Stimulated activated CD8-positive, alpha-beta memory T cell treated with anti-CD3 and anti-CD28 coated beads, Interleukin-7, amount 100 ng/mL, for 48 hours (primary cell): ENCODE results near the gene HOPX.
"Not testable (repeated sequence)": the region's sequence is repeated elsewhere in the genome, so short reads cannot be mapped to it uniquely, and the experiment has no call there.

Experiments
- DNase-seq, 2 donors: peaks; one replicate each; pipeline ENCODE4 v3.0.0-alpha.2; 2020; ENCODE audit warnings: low read depth in 1 of 2; ENCODE audit errors: extremely low read depth in 1 of 2

HOPX gene

GRCh38 chr4:56689201-56689969, 8.3 kb upstream of the HOPX start:
- DNase-seq = no peak

DNA sequence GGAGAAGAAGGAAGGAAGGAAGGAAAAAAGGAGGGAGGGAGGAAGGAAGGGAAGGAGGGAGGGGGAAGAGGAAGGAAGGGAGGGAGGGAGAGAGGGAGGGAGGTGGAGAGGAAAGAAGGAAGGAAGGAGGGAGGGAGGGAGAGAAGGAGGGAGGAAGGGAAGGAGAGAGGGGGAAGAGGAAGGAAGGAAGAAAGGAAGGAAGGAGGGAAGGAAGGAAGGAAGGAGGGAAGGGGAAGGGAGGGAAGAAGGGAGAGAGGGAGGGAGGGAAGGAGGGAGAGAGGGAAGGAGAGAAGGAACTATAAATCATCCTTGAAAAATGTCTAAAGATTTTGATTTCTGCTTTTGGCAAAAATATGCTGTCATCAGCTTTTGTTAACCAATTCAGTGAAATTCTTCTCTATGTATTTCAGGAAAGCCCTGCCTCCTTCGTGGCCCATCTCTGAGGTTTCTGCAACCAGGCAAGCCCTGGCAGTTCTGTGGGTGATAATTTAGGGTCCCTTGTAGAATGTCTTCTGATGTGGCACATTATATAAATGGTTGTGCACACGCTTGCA, 7.1 kb upstream of the HOPX start:
- DNase-seq = no peak

DNA sequence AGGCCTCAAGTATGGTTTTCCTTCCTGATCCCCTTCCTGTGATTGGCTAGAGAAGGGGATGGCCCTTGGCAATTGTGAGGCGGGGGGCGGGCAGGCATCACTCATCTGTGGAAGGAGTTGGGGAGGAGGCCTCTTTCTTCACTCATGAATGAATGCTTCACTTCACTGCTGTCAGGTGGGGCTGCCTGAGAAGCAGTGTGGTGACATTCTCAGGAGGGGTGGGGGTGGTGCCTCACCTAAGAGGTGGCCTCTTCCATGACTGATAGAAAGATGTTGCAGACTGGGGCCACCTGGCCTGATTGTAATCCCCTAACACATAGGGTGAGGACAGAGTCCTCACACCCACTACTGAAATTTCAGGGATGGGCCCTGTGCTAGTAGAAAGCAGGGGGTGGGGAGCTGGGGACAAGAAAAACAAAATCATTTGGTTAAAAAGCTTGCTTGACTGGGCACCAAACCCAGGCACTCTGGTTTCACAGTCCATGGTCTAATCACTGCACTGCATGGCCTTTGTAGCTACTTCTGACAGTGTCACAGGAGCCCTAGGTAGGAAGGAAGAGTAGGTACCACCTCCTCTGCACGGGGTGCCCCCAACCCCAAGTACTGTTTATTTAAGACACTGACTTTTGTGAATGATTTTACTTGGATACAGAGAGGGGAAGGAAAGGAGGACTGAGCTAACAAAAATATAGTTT, 5.6 kb upstream of the HOPX start:
- DNase-seq = no peak

DNA sequence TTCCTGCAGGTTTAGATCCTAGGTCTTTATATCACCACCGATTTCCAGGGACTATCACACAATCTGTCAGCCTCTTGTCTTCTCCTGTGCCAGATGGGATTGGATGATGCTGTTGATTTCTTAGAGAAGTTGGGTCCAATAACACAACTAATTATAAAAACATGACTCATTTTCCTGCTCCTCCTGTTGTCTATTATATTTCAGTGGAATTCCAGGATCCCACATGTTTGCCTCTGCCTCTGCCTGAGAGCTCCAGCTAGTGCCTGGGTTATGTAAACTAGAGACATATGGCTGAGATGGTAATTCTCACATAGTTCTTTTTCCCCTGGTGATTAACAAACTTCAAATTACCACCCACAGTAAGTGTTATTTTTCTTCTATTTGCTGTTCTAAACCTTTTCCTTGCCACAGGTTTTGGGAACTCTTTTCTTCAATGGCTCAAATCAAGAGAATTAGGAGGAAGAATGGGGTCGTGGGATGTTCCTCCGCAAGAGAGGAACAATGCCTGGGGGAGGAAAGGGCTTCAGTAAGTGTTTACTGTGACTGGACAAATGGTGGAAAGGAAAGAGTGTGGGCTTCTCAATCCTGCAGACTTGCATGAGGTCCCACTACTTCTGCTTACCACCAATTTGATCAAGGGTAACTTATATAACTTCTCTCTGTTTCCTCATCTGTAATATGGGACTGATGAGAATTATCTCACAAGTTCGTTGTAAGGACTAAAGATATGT, 3.4 kb upstream of the HOPX start:
- DNase-seq = no peak

DNA sequence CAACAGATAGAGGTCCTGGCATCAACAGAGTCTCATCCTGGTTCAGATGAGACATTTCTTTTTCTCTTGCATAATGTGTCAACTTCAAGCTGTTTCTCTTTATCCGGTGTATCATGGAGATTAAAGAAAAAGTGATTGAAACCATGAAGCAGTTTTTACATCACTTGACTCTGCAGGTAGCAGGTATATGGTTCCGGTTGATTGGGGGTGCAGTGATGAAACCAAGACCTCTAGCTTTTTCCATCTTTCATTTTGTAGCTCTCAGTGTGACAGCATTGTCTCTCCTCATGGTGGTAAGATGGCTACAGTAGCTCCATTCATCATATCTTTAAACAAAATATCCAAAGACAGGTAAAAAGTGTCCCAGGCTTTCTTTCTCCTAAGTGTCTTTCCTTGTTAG, 2.4 kb upstream of the HOPX start:
- no peak for DNase-seq

DNA sequence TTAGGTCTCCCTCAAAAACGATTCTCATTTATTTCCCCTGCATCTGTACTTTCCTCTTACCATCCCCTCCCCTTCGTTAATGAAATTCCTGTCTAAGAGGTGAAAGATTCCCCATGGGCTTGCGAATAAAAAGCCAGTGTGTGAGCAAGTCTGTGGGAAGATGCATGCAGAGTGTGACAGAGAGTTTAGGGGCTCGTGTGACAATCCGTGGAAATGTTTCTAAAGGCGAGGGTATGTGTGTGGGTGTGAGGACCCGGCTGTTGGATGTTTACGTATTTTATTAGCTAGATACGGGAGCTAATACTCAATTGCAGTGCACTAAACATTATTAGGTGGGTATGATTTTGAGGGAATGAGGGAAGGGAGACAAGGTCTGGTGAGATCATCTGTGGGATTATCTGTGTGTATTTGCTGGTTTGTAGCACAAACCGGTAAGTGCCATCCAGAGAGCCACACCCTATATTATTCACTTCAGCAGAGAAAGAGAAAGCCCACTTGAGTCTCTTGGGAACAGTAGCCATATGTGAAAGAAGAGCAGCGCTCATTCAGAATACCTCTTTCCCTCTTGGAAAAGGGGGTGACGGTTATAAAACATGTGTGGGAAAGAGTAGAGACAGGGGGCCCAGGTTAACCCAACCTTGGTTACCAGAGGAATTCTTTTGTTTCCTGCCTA, 893 bp upstream of the HOPX start:
- no peak for DNase-seq

- no peak for DNase-seq
Measured at GRCh38 chr4:56680266-56680665, 830 bp downstream of the HOPX start.

DNA sequence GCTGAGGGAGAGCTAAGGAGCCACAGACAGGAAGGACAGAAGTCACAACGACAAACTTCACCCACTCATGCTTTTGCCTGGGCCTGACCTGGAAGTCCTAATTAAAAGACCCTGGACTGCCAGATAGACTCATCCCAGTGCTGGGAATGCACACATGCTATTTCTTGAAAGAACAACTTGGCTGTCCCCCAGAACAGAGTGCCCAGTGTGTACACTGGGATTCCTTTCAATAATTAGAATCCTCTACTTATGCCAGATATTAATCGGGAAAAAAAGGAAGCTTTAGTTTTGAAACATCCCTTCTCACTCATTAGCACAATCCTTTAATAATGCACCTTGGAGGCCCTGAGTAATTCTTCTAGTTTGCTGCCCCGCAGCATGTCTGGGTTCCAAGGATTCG, 3.4 kb downstream of the HOPX start:
- DNase-seq = no peak

DNA sequence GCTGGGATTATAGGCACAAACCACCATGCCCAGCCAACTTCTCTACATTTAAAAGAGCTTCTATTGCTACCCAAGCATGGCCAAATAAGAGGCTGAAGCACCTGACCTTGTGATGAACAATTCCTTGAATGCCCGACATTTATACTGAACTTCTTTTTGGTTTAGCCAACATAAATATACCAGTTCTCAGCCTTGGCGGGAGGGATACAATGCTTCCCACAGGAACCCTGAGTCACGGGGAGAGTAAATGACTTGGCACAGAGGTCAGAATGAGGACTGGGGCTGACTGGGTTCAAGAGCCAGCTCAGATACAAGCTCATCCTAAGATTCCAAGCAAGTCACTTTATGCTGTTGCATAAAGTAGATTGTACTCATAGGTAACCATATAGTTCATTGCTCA, 6.1 kb downstream of the HOPX start:
- no peak for DNase-seq

GRCh38 chr4:56671860-56672259, 9.2 kb downstream of the HOPX start:
- DNase-seq = no peak

- no peak for DNase-seq
Measured at GRCh38 chr4:56671373-56671772, 9.7 kb downstream of the HOPX start.

GRCh38 chr4:56668267-56668666, 12.8 kb downstream of the HOPX start:
- DNase-seq = no peak

DNA sequence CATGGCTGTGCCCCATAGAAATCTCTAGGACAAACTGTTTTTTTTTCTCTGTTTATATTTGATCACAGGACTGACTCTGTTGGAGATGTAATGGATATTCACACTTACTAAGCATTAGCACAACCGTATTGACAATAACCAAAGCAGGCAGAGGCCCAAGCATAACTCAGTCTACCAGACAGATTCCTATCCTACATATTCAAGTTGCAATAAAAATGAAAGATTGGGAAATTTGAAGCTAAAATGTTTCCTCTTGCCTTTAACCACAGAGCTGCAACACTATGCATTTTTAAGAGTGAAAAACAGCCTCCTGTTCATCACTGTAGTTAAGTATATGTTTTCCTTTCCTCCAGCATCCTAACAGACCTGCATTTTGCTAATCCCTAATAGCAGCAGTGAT, 13.7 kb downstream of the HOPX start:
- not testable (repeated sequence) for DNase-seq

GRCh38 chr4:56666279-56666678, 14.8 kb downstream of the HOPX start:
- DNase-seq = no peak

- DNase-seq = no peak
Measured at GRCh38 chr4:56665781-56666180, 15.3 kb downstream of the HOPX start.

- no peak for DNase-seq
Measured at GRCh38 chr4:56662782-56663468, 18.2 kb downstream of the HOPX start.

DNA sequence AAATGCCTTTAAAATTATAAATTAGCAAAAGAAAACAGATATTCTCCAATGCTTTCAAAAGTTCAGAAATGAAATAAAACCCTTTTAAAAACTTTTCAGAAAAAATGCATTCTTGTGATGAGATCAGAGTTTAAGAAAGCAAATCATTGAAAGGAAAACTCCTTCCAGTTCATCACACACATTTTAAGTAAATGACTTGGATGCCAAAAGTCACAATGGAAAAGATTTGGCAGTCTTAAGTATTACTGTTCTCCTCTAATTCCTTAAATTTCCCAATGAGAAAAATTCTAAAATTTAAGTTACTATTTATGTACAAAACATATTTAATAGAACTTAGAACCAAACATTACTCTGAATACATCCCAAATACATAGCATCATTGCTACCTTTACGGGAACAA, 21.1 kb downstream of the HOPX start:
- DNase-seq = no peak

GRCh38 chr4:56658528-56658927, 22.6 kb downstream of the HOPX start:
- no peak for DNase-seq

DNA sequence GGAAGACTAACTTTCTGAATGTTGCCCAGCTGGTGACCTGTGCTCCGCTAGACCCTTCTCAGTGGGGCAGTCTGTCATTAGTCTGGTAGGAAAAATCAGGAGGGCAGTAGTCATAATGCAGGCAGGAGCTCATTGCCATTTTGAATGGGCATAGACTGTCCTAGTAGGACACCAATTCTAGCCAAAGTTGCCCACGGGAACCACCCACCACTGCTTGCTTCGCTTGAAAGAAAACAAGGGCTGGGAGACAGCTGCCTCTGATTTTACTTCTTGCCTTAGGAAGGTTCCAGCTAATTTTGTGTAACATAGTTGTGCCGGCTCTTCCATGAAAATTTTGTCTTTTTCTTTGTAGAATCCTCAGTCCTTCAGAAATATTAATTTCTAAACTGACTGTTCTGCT, 23.3 kb downstream of the HOPX start:
- no peak for DNase-seq

DNA sequence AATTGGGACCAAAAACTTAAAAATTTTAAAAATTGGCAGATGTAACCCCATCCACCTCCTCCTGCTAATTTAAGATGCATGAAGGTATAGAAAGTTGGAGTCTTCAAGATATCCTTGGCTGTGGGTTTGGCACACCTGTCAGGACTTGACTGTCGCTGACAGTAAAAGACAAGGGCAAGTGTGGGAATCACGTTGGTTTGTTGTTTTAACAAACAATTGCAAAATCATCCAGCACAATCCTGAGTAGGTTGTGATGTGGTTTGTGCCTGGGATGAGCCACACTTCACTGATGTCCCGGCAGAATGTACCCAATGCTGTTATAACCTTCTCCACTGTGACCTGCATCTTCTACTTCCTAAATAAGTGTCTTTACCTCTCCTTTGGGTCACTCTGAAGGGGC, 24.0 kb downstream of the HOPX start:
- no peak for DNase-seq

DNA sequence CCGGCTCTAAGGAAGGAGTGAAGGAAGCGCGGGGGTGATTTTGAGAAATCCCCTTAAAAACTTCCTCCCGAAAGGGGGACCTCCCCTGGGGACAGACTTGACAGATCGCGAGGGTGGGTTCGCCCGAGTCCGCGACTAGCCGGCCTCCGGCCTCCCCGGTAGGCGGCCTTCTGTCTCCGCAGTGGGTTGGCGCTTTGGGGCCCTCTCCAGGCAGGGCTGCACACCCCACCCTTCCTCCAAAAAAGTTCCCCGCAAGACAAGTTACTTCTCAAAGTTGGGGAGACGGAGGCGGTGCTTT, 24.8 kb downstream of the HOPX start:
- DNase-seq = peak; percentile 49 to 60
